HepG2 (cell line): ENCODE measurements around the gene BTRC. TPM values are rescaled to one million over a fixed set of nuclear protein-coding genes. Genes with fewer than 3 reads are reported as not detected.
A peak's percentile ranks its signal among the peaks of the same experiment; 100 is the strongest.

Experiments used
- CBX2 ChIP-seq, 2 experiments: fragments of 200-600 bp in 1 of 2; sonication (generic); formaldehyde crosslinking in 1 of 2; IDR thresholded peaks; 2 replicates each; pipeline versions ENCODE4 v1.7.0 to v1.8.1; 2018 to 2022; ENCODE audit warnings: low read depth in 2 of 2, low read length in 1 of 2, mild to moderate bottlenecking in 1 of 2, missing genetic modification reagents in 1 of 2
- ELF4 ChIP-seq: sonication (generic); formaldehyde crosslinking; IDR thresholded peaks from 2 replicates; pipeline ENCODE4 v1.5.0; 2020; ENCODE audit warnings: missing genetic modification reagents, mild to moderate bottlenecking, moderate library complexity, borderline replicate concordance
- GATAD2A ChIP-seq: IDR thresholded peaks from 2 replicates; pipeline ENCODE4 v1.6.1; 2016
- GLI4 ChIP-seq: sonication (generic); formaldehyde crosslinking; IDR thresholded peaks from 2 replicates; pipeline ENCODE4 v1.5.1; 2020; ENCODE audit warnings: missing genetic modification reagents, mild to moderate bottlenecking, moderate library complexity, borderline replicate concordance
- KDM4B ChIP-seq: sonication (generic); formaldehyde crosslinking; IDR thresholded peaks from 2 replicates; pipeline ENCODE4 v1.4.0; 2020; ENCODE audit warnings: missing genetic modification reagents
- NAIF1 ChIP-seq: sonication (generic); formaldehyde crosslinking; IDR thresholded peaks from 2 replicates; pipeline ENCODE4 v1.5.0; 2020; ENCODE audit warnings: mild to moderate bottlenecking, missing genetic modification reagents, borderline replicate concordance
- NCOR1 ChIP-seq: fragments of 200-600 bp; sonication (generic); IDR thresholded peaks from 2 replicates; pipeline ENCODE4 v1.7.0; 2017; ENCODE audit warnings: antibody characterized with exemption, low read length, borderline replicate concordance
- NFE2 ChIP-seq: sonication (generic); formaldehyde crosslinking; IDR thresholded peaks from 2 replicates; pipeline ENCODE4 v1.4.0; 2020; ENCODE audit warnings: missing genetic modification reagents
- PTBP1 ChIP-seq: fragments of 200-400 bp; formaldehyde crosslinking; IDR thresholded peaks from 2 replicates; pipeline ENCODE4 v1.6.1; 2018; ENCODE audit warnings: low read length, low read depth; ENCODE audit not compliant: poor library complexity, severe bottlenecking
- RBFOX2 ChIP-seq: fragments of 200-400 bp; formaldehyde crosslinking; IDR thresholded peaks from 2 replicates; pipeline ENCODE4 v1.6.1; 2017; ENCODE audit warnings: low read depth, mild to moderate bottlenecking, low read length
- RORA ChIP-seq: sonication (generic); formaldehyde crosslinking; IDR thresholded peaks from 2 replicates; pipeline ENCODE4 v1.5.0; 2020; ENCODE audit warnings: mild to moderate bottlenecking, missing genetic modification reagents, moderate library complexity
- SMARCC2 ChIP-seq: fragments of 450-650 bp; IDR thresholded peaks from 2 replicates; pipeline ENCODE4 v1.6.1; 2017; ENCODE audit warnings: antibody characterized with exemption, mild to moderate bottlenecking
- TAF1 ChIP-seq: sonication (generic); formaldehyde crosslinking; IDR thresholded peaks from 2 replicates; pipeline ENCODE4 v1.4.0; 2020; ENCODE audit warnings: missing genetic modification reagents
- TMF1 ChIP-seq: sonication (generic); formaldehyde crosslinking; IDR thresholded peaks from 2 replicates; pipeline ENCODE4 v1.8.1; 2022; ENCODE audit warnings: low read depth, missing genetic modification reagents
- ZFP1 ChIP-seq: IDR thresholded peaks from 2 replicates; pipeline ENCODE4 v1.6.1; 2016
- ZFP41 ChIP-seq: sonication (generic); formaldehyde crosslinking; IDR thresholded peaks from 2 replicates; pipeline ENCODE4 v1.4.0; 2020; ENCODE audit warnings: mild to moderate bottlenecking, missing genetic modification reagents, borderline replicate concordance
- ZNF121 ChIP-seq: sonication (generic); formaldehyde crosslinking; IDR thresholded peaks from 2 replicates; pipeline ENCODE4 v1.5.0; 2020; ENCODE audit warnings: mild to moderate bottlenecking, missing genetic modification reagents
- ZNF24 ChIP-seq: fragments of 450-650 bp; IDR thresholded peaks from 2 replicates; pipeline ENCODE4 v1.6.1; 2017; ENCODE audit warnings: antibody characterized with exemption, mild to moderate bottlenecking
- ZNF264 ChIP-seq: sonication (generic); formaldehyde crosslinking; IDR thresholded peaks from 2 replicates; pipeline ENCODE4 v1.4.0; 2020; ENCODE audit warnings: missing genetic modification reagents
- ZNF430 ChIP-seq: sonication (generic); formaldehyde crosslinking; IDR thresholded peaks from 2 replicates; pipeline ENCODE4 v1.9.0; 2021; ENCODE audit warnings: mild to moderate bottlenecking, missing genetic modification reagents
- ZNF564 ChIP-seq: sonication (generic); formaldehyde crosslinking; IDR thresholded peaks from 2 replicates; pipeline ENCODE4 v1.8.1; 2023; ENCODE audit warnings: mild to moderate bottlenecking, missing genetic modification reagents
- ZNF678 ChIP-seq: sonication (generic); formaldehyde crosslinking; IDR thresholded peaks from 2 replicates; pipeline ENCODE4 v1.4.0; 2020; ENCODE audit warnings: mild to moderate bottlenecking, missing genetic modification reagents
- ZNF746 ChIP-seq: sonication (generic); formaldehyde crosslinking; IDR thresholded peaks from 2 replicates; pipeline ENCODE4 v1.8.0; 2022; ENCODE audit warnings: mild to moderate bottlenecking, missing genetic modification reagents
- polyA plus RNA-seq, 8 experiments: library from polyadenylated mRNA; depleted of rRNA in 3 of 8; stranded (reverse) in 7 of 8; unstranded in 1 of 8; fragments of >200 nt; fragmentation: Illumina TruSeq in 4 of 8; extraction: Trizol in 4 of 8; gene quantifications; 2 replicates each; pipeline versions ENCODE4 v1.2.1 to v1.2.3, GENCODE V29; 2011 to 2016; ENCODE audit warnings: low read depth in 4 of 8, missing spikeins in 1 of 8, mixed read lengths in 1 of 8; ENCODE audit not compliant: insufficient read depth in 1 of 8
- total RNA-seq, 5 experiments: library from RNA; depleted of rRNA; stranded (reverse); fragments of >200 nt; fragmentation: Illumina TruSeq; extraction: Trizol; gene quantifications; 2 replicates each; pipeline ENCODE4 v1.2.3, GENCODE V29; 2016; ENCODE audit warnings: low read depth in 1 of 5
- TF ChIP-seq, protein P1 (sequence below): IDR thresholded peaks from 2 replicates; pipeline ENCODE4 v1.6.1; 2016; ENCODE audit warnings: low read depth, missing genetic modification reagents, missing compliant biosample characterization
- TF ChIP-seq, protein P2 (sequence below): sonication (generic); formaldehyde crosslinking; IDR thresholded peaks from 2 replicates; pipeline ENCODE4 v1.4.0; 2020; ENCODE audit warnings: missing genetic modification reagents
- TF ChIP-seq, protein P3 (sequence below): sonication (generic); formaldehyde crosslinking; IDR thresholded peaks from 2 replicates; pipeline ENCODE4 v1.8.1; 2023; ENCODE audit warnings: mild to moderate bottlenecking, moderate library complexity, missing genetic modification reagents

BTRC gene
- total and polyA plus RNA-seq, 2 of the 13 experiments (the other 11 are each of a cell fraction or from before 2014, with no cell fraction given): 12.0 to 14.4 TPM

DNA sequence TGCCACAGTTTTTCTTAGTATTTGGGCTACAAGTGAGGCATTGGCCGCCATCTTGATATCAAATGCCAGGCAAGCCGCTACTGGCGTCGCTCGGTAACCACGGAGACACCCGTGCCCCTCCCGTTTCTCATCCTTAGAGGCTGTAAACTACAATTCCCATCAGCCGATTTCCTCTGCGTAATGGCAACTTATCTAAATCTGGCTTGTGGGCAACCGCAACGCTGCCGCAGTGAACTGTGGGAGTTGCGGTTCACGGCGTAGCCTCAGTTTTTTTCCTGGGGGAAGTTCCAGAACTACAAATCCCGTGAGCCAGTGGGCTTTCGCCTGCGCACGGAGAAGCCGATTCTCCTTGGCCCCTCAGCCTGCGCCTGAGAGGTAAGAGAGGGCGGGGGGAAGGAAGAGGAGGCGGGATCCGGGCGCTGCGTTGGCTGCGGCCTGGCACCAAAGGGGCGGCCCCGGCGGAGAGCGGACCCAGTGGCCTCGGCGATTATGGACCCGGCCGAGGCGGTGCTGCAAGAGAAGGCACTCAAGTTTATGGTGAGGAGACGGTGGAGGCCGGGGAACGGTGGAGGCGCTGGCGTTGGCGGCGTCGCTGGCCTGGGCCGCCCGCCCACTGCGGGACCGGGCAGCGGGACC is at the start of gene BTRC (continued):
- TF ChIP-seq, protein P1, sequence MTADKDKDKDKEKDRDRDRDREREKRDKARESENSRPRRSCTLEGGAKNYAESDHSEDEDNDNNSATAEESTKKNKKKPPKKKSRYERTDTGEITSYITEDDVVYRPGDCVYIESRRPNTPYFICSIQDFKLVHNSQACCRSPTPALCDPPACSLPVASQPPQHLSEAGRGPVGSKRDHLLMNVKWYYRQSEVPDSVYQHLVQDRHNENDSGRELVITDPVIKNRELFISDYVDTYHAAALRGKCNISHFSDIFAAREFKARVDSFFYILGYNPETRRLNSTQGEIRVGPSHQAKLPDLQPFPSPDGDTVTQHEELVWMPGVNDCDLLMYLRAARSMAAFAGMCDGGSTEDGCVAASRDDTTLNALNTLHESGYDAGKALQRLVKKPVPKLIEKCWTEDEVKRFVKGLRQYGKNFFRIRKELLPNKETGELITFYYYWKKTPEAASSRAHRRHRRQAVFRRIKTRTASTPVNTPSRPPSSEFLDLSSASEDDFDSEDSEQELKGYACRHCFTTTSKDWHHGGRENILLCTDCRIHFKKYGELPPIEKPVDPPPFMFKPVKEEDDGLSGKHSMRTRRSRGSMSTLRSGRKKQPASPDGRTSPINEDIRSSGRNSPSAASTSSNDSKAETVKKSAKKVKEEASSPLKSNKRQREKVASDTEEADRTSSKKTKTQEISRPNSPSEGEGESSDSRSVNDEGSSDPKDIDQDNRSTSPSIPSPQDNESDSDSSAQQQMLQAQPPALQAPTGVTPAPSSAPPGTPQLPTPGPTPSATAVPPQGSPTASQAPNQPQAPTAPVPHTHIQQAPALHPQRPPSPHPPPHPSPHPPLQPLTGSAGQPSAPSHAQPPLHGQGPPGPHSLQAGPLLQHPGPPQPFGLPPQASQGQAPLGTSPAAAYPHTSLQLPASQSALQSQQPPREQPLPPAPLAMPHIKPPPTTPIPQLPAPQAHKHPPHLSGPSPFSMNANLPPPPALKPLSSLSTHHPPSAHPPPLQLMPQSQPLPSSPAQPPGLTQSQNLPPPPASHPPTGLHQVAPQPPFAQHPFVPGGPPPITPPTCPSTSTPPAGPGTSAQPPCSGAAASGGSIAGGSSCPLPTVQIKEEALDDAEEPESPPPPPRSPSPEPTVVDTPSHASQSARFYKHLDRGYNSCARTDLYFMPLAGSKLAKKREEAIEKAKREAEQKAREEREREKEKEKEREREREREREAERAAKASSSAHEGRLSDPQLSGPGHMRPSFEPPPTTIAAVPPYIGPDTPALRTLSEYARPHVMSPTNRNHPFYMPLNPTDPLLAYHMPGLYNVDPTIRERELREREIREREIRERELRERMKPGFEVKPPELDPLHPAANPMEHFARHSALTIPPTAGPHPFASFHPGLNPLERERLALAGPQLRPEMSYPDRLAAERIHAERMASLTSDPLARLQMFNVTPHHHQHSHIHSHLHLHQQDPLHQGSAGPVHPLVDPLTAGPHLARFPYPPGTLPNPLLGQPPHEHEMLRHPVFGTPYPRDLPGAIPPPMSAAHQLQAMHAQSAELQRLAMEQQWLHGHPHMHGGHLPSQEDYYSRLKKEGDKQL (CRISPR knock-in tag): 0 out of 2 replicates have a peak, but pooled peaks have one; percentile 19
- TF ChIP-seq ZNF264 (0 out of 2 replicates have a peak, but pooled peaks have one; percentile 41), ZNF24 (no peak), NFE2 (CRISPR knock-in tag) (no peak), NCOR1 (no peak), PTBP1 (no peak), ZFP41 (CRISPR knock-in tag) (no peak), CBX2 (IDR thresholded peaks at IDR 0.05; ENCODE audit: low read depth, low read length) (no peak), CBX2 (CRISPR knock-in tag; IDR thresholded peaks at IDR 0.05; ENCODE audit: low read depth) (no peak), SMARCC2 (no peak), ZFP1 (CRISPR knock-in tag) (no peak; the same call in 1 of the 2 replicates), ZNF678 (CRISPR knock-in tag) (no peak), TMF1 (no peak), GATAD2A (CRISPR knock-in tag) (no peak; the same call in 1 of the 2 replicates), ZNF564 (CRISPR knock-in tag) (0 out of 2 replicates have a peak, but pooled peaks have one; percentile 63), GLI4 (CRISPR knock-in tag) (no peak; the same call in 1 of the 2 replicates), RORA (CRISPR knock-in tag) (no peak), ELF4 (CRISPR knock-in tag) (peak; percentile 25; the same call in 1 of the 2 replicates), NAIF1 (CRISPR knock-in tag) (peak; percentile 79; the same call in 1 of the 2 replicates), RBFOX2 (peak; percentile 86), ZNF430 (CRISPR knock-in tag) (peak; percentile 88), ZNF746 (no peak), ZNF121 (CRISPR knock-in tag) (peak; percentile 99), TAF1 (CRISPR knock-in tag) (peak; percentile 64), KDM4B (CRISPR knock-in tag) (0 out of 2 replicates have a peak, but pooled peaks have one; percentile 42)
- TF ChIP-seq, protein P2, sequence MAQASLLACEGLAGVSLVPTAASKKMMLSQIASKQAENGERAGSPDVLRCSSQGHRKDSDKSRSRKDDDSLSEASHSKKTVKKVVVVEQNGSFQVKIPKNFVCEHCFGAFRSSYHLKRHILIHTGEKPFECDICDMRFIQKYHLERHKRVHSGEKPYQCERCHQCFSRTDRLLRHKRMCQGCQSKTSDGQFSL: no peak
- TF ChIP-seq, protein P3, sequence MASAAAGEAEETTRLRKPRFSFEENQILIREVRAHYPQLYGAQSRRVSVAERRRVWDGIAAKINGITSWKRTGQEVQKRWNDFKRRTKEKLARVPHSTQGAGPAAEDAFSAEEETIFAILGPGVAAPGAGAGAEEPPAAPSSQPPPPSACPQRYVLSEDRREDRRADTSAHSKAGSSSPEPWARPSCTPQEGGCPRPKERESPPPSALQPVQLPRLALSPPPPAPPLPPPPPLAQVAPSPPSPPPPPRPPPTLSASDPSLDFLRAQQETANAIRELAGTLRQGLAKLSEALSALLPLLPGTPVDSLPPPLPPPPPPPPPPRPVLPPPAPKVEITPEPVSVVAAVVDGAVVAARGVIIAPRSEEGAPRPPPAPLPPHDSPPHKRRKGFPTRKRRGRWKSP (CRISPR knock-in tag): peak; percentile 76
